RWPE1 (cell line): ENCODE measurements around the gene C12orf43.

Source experiments
- CTCF ChIA-PET: fragments of 350-600 bp; sonication (Branson Sonifier 250); formaldehyde crosslinking; extraction: SDS; loops from one replicate; lab custom pipeline; 2021; lab: Yijun Ruan, JAX
- POLR2A ChIA-PET: fragments of 400-600 bp; formaldehyde crosslinking; extraction: SDS; loops from one replicate; lab custom pipeline; 2020; ENCODE audit warnings: antibody characterized with exemption; ENCODE audit not compliant: low non-redundant PET; lab: Yijun Ruan, JAX
- DNase-seq: peaks from one replicate; pipeline ENCODE4 v3.0.0; 2012; ENCODE audit warnings: low spot score
- H3K27ac ChIP-seq: fragments of 450-650 bp; 2 replicates; pipeline ENCODE4 v1.5.1; 2017
- CTCF ChIP-seq: fragments of 450-650 bp; conservative IDR thresholded peaks from 2 replicates; pipeline ENCODE4 v1.5.1; 2017; ENCODE audit warnings: low read depth, mild to moderate bottlenecking

Gene C12orf43

GRCh38 chr12:120994059-120994458, 22.2 kb downstream of the C12orf43 start:
- CTCF ChIA-PET = no interaction called here
- DNase-seq = no peak
- H3K27ac ChIP-seq = no peak overlapping the region
- POLR2A ChIA-PET = no interaction called here
- TF ChIP-seq CTCF = no peak

GRCh38 chr12:120993496-120993895, 22.8 kb downstream of the C12orf43 start:
- no peak overlapping the region for H3K27ac ChIP-seq
- no peak for DNase-seq
- ChIA-PET POLR2A (no interaction called here), CTCF (interaction anchor here (0.7 kb wide), 1 partner anchor 20 kb away, joined by 3 read pairs; no protein-coding TSS in a partner anchor)
- no peak for TF ChIP-seq CTCF

- DNase-seq = no peak
- no peak overlapping the region for H3K27ac ChIP-seq
- ChIA-PET CTCF (interaction anchor here (0.6 to 0.7 kb wide), 2 partner anchors 21 to 118 kb away, joined by 3 read pairs; no protein-coding TSS in a partner anchor), POLR2A (no interaction called here)
- TF ChIP-seq CTCF = no peak
Observed at GRCh38 chr12:120992989-120993388, 23.3 kb downstream of the C12orf43 start.

GRCh38 chr12:120991965-120992364, 24.3 kb downstream of the C12orf43 start:
- TF ChIP-seq CTCF = no peak
- no peak for DNase-seq
- CTCF ChIA-PET = no interaction called here
- POLR2A ChIA-PET = no interaction called here
- H3K27ac ChIP-seq = no peak overlapping the region

GRCh38 chr12:120990487-120991055, 25.7 kb downstream of the C12orf43 start:
- CTCF ChIA-PET = no interaction called here
- no peak for DNase-seq
- H3K27ac ChIP-seq = no peak overlapping the region
- TF ChIP-seq CTCF = no peak
- POLR2A ChIA-PET = no interaction called here

GRCh38 chr12:120989687-120990086, 26.6 kb downstream of the C12orf43 start:
- CTCF ChIA-PET = interaction anchor here (0.8 kb wide), 1 partner anchor 345 kb away, joined by 3 read pairs; no protein-coding TSS in a partner anchor
- no peak for TF ChIP-seq CTCF
- no peak for DNase-seq
- no peak overlapping the region for H3K27ac ChIP-seq
- POLR2A ChIA-PET = no interaction called here

- H3K27ac ChIP-seq = no peak overlapping the region
- TF ChIP-seq CTCF = no peak
- POLR2A ChIA-PET = no interaction called here
- DNase-seq = no peak
- CTCF ChIA-PET = no interaction called here
Observed at GRCh38 chr12:120988658-120989057, 27.6 kb downstream of the C12orf43 start.
